Activated CD4-positive, alpha-beta T cell treated with anti-CD3 and anti-CD28 coated beads, Interleukin-2, amount 50 U/mL, for 16 hours (primary cell): Measurements from ENCODE around the gene ATL1.
"Not testable (repeated sequence)": the region's sequence is repeated elsewhere in the genome, so short reads cannot be mapped to it uniquely, and the experiment has no call there.

Experiments
- DNase-seq: peaks from one replicate; pipeline ENCODE4 v3.0.0-alpha.2; 2020

The ATL1 gene

DNA sequence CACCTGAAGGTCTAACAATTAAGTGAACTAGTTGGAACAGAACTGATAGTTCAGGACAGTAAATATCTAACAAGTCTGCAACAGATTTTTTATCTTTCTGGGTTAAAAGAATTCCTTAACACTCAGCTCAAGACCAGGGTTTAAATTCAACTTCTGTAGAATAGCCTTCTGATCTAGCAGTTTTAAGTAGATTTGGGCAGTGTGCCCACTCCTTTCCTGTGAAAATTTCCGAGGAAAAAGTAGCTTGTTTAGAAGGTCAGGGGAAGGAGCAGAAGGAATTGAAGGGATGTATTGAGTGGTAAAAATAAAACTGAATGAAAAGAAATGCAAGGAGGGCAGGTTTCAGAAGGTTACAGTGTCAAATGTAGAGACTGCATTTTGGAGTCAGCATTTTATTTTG is 45.8 kb downstream of the ATL1 start:
- no peak for DNase-seq

- DNase-seq, result no peak
Observed at GRCh38 chr14:50606468-50606867, 46.5 kb downstream of the ATL1 start.

DNA sequence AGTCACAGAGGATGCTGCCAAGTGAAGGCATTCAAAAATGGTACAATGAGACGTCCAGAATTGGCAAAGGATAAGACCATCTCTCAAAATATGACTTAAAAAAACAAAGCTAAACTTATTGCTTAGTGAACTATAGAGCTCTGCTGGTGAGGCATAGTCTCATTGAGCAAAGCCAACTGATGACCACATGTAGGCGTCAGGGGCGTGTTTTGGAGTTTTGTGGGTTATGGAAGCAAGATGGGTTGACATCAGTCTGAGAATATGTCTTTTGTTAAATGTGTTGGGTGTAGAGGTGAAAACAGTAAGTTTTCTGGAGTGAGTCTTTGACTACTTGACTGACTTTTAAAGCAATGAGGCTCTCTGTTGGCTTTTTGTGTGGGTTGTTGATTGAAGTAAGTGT is 47.2 kb downstream of the ATL1 start:
- DNase-seq, result peak; percentile 8

- DNase-seq, result no peak
Observed at GRCh38 chr14:50607761-50608160, 47.8 kb downstream of the ATL1 start.

DNA sequence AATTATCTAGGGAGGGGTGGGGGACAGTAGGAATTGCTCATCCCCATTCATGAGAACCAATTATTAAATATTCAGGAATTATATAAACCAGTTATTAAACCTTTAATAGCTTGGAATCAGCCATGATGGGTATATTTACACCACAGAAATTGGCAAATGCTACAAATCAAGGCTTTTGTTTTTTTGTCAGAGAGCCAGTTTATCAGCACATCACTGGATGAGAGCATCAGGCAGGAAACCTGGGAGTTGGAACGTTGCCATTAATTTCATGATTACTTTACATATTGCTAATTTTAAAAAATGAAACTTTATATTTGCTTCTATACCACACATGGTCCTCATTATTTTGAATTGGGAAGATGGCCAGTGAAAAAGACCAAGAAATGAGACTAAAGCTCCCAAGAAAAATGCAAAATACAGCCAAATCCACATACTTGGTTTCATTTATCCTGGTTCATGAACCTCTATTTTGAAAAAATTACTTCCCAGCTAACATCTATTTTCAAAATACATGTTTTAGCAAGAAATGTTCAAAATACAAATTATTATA is 48.4 kb downstream of the ATL1 start:
- no peak for DNase-seq

GRCh38 chr14:50610465-50610864 is 50.5 kb downstream of the ATL1 start:
- no peak for DNase-seq

DNA sequence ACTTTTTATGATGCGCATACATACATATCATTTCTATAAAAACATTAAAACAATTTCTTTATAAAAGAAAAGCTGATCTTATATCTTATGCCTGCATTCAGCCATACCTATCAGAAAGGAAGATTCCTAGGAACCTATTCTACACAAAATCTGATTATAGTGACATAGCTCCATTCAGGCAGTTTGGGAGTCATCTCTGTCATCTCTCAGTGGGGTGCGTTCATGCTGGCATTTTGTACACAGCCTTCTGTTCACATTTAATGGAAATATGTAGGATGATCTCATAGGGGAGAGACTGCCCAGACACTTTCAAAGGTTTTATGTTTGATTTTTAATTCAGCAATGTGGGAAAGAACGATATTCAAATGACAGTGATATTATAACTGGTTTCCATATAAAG is 52.9 kb downstream of the ATL1 start:
- DNase-seq, result no peak

GRCh38 chr14:50615056-50615455 is 55.1 kb downstream of the ATL1 start:
- no peak for DNase-seq

DNA sequence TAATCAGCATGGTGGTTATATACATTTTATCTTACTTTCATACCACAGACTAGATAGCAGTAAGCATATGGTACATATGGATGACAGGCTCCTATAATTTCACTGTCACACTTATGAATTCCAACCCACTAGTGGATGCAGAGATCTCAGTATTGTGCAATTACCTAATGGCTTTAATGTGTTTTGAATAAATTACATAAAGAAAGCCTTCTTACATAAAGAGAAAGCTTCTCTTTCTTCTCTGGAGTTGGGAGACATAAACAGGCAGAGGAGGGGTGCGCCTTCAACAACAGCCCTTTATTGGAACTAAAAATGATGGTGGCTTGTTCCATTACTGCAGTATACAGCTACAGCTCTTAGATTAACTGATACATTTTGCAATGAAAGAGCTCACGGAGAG is 55.6 kb downstream of the ATL1 start:
- no peak for DNase-seq

- DNase-seq, result no peak
Observed at GRCh38 chr14:50616275-50616674, 56.3 kb downstream of the ATL1 start.

DNA sequence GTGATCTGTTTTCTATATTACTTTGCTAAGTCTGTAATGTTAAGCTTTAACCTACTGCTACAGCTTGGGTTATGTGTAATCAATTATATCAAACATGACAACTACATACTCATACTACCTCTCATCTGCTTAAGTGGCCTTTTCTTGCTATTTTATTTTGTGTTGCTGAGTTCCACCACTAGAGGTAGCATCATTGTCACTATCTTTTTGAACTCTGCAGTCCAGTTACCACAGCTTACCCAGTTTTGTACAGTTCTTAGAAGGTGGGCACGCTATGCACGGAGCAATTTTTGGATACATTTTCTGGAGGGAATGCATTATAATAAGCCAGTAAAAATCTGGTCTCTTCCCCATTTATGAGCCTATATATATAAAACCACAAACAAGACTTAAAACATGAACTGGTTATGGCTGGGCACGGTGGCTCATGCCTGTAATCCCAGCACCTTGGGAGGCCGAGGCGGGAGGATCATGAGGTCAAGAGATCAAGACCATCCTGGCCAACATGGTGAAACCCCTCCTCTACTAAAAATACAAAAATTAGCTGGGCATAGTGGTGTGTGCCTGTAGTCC is 59.7 kb downstream of the ATL1 start:
- peak; percentile 36 for DNase-seq

GRCh38 chr14:50620341-50620740 is 60.4 kb downstream of the ATL1 start:
- DNase-seq, result no peak

DNA sequence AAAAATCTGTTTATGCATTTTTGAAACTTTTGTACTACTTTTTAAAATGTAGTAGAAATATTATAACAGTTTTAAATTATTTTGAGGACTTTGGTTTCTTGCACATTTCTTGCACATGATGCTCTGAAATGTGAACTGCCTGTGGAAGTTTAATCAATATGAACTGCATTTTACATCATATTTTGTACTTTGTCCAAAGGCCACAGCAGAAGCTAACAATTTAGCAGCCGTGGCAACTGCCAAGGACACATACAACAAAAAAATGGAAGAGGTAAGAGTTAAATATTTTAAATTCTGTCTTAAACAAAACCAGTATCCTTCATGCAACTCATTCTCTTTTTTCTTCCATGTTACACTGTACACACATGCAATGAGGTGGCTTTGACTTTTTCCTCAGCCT is 63.0 kb downstream of the ATL1 start:
- no peak for DNase-seq

DNA sequence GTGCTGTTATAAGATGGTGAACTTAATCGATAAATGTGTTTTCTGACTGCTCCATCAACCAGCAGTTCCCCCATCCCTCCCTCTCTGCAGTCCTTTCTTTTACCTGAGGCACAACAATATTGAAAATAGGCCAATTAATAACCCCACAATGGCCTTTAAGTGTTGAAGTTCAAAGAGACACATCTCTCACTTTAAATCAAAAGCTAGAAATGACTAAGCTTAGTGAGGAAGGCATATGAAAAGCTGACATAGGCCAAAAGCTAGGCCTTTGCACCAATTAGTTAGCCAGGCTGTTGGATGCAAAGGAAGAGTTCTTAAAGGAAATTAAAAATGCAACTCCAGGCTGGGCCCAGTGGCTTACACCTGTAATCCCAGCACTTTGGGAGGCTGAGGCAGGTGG is 64.5 kb downstream of the ATL1 start:
- peak; percentile 44 for DNase-seq

- not testable (repeated sequence) for DNase-seq
Observed at GRCh38 chr14:50624947-50625346, 65.0 kb downstream of the ATL1 start.

DNA sequence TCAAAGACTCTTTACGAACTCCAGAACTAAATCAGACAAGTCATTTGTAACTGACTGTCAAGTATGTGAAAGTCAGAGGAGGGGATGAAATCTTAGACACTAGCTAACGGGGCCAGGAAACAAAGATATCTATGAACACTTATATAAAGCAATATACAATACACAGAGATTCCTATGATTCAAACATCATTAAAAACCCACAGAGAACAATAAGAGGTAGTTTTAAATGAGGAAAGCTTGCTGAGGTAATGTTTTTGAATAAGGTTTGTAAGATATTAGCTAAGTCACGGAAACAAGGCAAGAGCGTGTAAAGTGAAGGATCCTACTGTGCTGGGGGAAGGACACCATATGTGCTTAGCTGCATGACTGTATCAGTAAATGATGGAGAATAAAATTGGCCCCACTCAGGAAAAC is 71.5 kb downstream of the ATL1 start:
- DNase-seq, result no peak

DNA sequence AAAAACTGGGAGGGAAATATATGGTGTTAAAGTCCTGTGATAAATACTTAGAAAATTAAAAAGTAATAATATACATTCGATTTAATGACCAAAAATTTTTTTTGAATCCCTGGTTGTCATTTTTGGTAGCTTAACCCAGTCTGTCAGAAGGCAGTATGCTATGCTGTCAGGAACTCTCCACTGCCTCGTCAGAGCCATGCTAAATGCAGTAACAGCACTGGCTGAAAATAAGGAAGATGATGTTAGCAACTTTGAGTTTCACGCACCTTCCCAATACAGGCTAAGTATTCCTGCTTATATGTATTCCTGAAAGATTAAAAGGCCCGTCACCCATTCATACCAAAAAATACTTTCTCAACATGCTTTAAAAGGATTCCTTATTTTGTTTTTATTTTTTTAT is 74.0 kb downstream of the ATL1 start:
- DNase-seq, result no peak

DNA sequence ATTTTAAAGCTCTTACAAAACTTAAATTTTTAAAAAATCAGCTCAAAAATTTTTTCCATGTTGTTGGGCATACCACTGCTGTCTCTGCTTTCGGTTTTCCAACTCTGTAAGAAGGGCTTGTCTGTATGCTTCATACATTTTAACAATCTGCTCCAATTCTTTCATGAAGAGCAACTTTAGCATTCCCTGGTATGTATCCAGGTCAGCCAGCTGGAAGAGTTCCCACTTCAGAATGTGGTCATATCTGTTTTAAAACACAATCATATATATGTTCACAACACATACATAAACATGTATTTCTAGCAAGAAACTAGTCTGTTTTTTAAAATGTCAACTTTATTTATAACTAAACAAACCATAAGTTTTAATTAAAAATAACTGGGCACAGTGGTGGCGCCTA is 75.2 kb downstream of the ATL1 start:
- no peak for DNase-seq

- no peak for DNase-seq
Observed at GRCh38 chr14:50647282-50647681, 87.3 kb downstream of the ATL1 start.

DNA sequence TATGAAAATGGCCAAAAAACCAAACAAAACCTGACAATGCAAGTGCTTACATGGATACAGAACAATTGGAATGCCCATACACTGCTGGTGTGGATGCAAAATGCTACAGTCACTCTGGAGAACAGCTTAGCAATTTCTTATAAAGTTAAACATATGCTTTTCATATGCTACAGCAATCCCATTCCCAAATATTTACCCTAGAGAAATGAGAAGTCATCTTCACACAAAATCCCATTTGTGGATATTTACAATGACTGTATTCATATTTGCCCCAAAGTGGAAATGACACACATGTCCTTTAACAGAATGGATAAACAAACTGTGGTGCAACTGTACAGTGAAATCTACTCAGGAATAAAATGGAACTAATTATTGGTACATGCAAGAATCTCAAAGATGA is 87.8 kb downstream of the ATL1 start:
- no peak for DNase-seq

DNA sequence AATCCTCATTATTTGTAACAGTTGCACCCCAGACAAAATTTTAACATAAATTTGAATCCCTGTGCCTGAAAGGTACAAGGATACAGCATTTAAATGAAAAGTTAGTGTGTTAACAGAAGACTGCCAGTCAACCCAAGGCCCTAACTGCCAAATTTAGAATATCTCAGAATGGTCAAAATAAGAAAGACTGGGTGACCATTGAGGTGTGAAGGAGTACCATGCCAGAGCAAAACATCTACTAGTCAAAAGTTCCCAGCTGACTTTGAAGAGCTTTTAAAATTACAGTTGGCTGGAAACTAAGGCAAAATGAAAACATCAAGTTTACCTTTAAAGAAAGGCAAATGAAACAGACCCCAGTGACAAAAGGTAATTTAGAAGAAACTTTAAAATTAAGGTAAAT is 89.7 kb downstream of the ATL1 start:
- DNase-seq, result no peak

GRCh38 chr14:50656776-50657175 is 96.8 kb downstream of the ATL1 start:
- DNase-seq, result no peak

GRCh38 chr14:50657753-50658152 is 97.8 kb downstream of the ATL1 start:
- no peak for DNase-seq

GRCh38 chr14:50658203-50658602 is 98.3 kb downstream of the ATL1 start:
- no peak for DNase-seq

DNA sequence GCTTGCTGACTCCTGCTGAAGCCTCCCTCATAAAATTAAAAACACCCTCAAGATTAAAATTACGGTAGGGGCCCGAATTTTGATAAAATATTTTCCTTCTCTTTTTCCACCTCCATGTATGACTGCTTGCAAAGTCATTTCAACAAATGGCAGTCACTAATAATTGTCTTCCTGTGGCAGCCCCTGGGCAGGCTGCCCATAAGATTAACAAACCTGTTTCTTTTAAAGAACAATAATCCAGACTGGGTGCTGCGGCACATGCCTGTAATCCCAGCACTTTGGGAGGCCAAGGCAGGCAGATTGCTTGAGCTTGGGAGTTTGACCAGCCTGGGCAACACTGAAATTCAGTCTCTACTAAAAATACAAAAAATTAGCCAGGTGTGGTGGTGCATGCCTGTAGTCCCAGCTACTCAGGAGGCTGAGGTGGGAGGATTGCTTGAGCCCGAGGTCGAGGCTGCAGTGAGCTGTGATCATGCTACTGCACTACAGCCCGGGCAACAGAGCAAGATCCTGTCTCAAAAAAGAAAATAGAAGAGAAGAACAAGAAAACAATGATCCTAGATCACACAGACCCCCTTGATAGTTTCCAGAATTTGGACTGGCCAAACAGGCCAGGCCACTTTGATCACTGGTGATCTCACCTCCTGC is 99.5 kb downstream of the ATL1 start:
- DNase-seq, result no peak
